Stimulated activated naive B cell treated with anti-CD40 and anti-IgM and Interleukin-4, amounts not matched to agents 10 μg/mL and 1 μg/mL and 100 μg/mL, for 72 hours (primary cell): Measurements from ENCODE around the gene GRID2.
"Not testable (repeated sequence)": the region's sequence is repeated elsewhere in the genome, so short reads cannot be mapped to it uniquely, and the experiment has no call there.

Experiments
- ATAC-seq, 2 donors: fragments of 150-1000 bp; cut with Tn5 transposase; replicated peaks; 2 replicates each; pipeline ENCODE4 v1.10.0; 2021; ENCODE audit warnings: moderate library complexity in 1 of 2
- DNase-seq: peaks from one replicate; pipeline ENCODE4 v3.0.0; 2021
- H3K27ac Mint-ChIP-seq: one replicate; pipeline ENCODE4 v1.8.0; 2022; ENCODE audit warnings: mild to moderate bottlenecking, mixed read lengths
- H3K27me3 Mint-ChIP-seq, 2 donors: one replicate each; pipeline ENCODE4 v1.8.0; 2022; ENCODE audit warnings: mixed read lengths in 2 of 2
- H3K36me3 Mint-ChIP-seq, 2 donors: one replicate each; pipeline ENCODE4 v1.8.0; 2022; ENCODE audit warnings: mixed read lengths in 2 of 2, mild to moderate bottlenecking in 1 of 2
- H3K4me1 Mint-ChIP-seq, 2 donors: one replicate each; pipeline ENCODE4 v1.8.0; 2022; ENCODE audit warnings: mixed read lengths in 2 of 2, mild to moderate bottlenecking in 1 of 2
- H3K4me3 Mint-ChIP-seq, 2 donors: one replicate each; pipeline ENCODE4 v1.8.0; 2022; ENCODE audit warnings: mild to moderate bottlenecking in 2 of 2, mixed read lengths in 2 of 2, moderate library complexity in 1 of 2
- H3K9me3 Mint-ChIP-seq, 2 donors: one replicate each; pipeline ENCODE4 v1.8.0; 2022; ENCODE audit warnings: mixed read lengths in 2 of 2, mild to moderate bottlenecking in 1 of 2

Gene GRID2

DNA sequence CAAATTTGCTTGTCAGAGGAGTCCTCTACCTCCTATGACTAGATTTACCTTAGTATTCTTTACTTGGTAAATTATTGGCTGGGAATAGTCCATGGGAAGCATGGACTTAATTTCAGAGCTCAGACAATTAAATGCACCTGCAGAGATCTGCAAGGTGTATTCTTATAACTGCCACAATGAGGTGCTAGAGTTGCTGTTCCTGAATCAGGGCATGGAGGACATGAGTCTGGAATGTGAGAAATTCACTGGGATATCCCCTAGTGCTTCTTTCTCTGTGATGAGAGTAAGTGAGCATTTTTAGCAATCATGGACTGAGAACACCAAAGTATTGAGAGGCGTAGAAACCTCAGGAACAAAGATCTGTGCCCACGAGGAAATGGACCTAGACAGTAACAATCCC lies 32.9 kb upstream of the GRID2 start:
- Mint-ChIP-seq H3K27ac (no peak overlapping the region), H3K4me1 (no peaks in the 10 kb centered on the region), H3K9me3 (no peaks in the 10 kb centered on the region), H3K36me3 (no peaks in the 10 kb centered on the region), H3K27me3 (no peaks in the 10 kb centered on the region), H3K4me3 (no peak overlapping the region)
- DNase-seq (no peak), ATAC-seq (no peak)

DNA sequence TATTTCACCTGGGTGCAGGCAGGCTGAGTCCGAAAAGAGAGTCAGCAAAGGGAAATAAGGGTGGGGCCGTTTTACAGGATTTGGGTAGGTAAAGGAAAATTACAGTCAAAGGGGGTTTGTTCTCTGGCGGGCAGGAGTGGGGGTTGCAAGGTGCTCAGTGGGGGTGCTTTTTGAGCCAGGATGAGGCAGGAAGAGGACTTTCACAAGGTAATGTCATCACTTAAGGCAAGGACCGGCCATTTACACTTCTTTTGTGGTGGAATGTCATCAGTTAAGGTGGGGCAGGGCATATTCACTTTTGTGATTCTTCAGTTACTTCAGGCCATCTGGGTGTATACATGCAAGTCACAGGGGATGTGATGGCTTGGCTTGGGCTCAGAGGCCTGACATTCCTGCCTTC lies 32.2 kb upstream of the GRID2 start:
- not testable (repeated sequence) for ATAC-seq, H3K27ac Mint-ChIP-seq, H3K36me3 Mint-ChIP-seq

GRCh38 chr4:92277057-92277881 lies 26.5 kb upstream of the GRID2 start:
- not testable (repeated sequence) for DNase-seq, H3K27me3 Mint-ChIP-seq, ATAC-seq, H3K9me3 Mint-ChIP-seq, H3K36me3 Mint-ChIP-seq, H3K4me3 Mint-ChIP-seq, H3K27ac Mint-ChIP-seq, H3K4me1 Mint-ChIP-seq

More for the DNA sequence above, 32.2 kb upstream of the GRID2 start:
- H3K27me3 Mint-ChIP-seq, H3K4me1 Mint-ChIP-seq, DNase-seq, H3K9me3 Mint-ChIP-seq, H3K4me3 Mint-ChIP-seq: not testable (repeated sequence)

GRCh38 chr4:92279296-92279695 lies 24.5 kb upstream of the GRID2 start:
- no peak for ATAC-seq
- H3K27ac Mint-ChIP-seq, result no peak overlapping the region
- H3K27me3 Mint-ChIP-seq, result no peaks in the 10 kb centered on the region
- no peak for DNase-seq
- H3K4me1 Mint-ChIP-seq, result no peaks in the 10 kb centered on the region
- peaks cover 2 to 4% of the 10 kb centered on the region in 2 donors for H3K9me3 Mint-ChIP-seq
- no peak overlapping the region for H3K4me3 Mint-ChIP-seq
- no peaks in the 10 kb centered on the region for H3K36me3 Mint-ChIP-seq

GRCh38 chr4:92299152-92299551 lies 4.6 kb upstream of the GRID2 start:
- Mint-ChIP-seq H3K36me3 (no peaks in the 10 kb centered on the region), H3K27me3 (peaks cover 12 to 17% of the 10 kb centered on the region in 2 donors), H3K4me3 (no peak overlapping the region), H3K27ac (no peak overlapping the region), H3K9me3 (peaks cover 0 to 4% of the 10 kb centered on the region in 2 donors), H3K4me1 (peaks cover 0 to 6% of the 10 kb centered on the region in 2 donors)
- DNase-seq, result no peak
- ATAC-seq, result no peak

- no peaks in the 10 kb centered on the region for H3K9me3 Mint-ChIP-seq
- H3K27ac Mint-ChIP-seq, result no peak overlapping the region
- peak overlapping the region in 1 of 2 donors; percentile 6 for H3K4me3 Mint-ChIP-seq
- no peak for ATAC-seq
- no peaks in the 10 kb centered on the region for H3K36me3 Mint-ChIP-seq
- H3K4me1 Mint-ChIP-seq, result peaks cover 9 to 17% of the 10 kb centered on the region in 2 donors
- no peak for DNase-seq
- H3K27me3 Mint-ChIP-seq, result peaks cover 32 to 44% of the 10 kb centered on the region in 2 donors
Observed at GRCh38 chr4:92304121-92304520, 355 bp downstream of the GRID2 start.

DNA sequence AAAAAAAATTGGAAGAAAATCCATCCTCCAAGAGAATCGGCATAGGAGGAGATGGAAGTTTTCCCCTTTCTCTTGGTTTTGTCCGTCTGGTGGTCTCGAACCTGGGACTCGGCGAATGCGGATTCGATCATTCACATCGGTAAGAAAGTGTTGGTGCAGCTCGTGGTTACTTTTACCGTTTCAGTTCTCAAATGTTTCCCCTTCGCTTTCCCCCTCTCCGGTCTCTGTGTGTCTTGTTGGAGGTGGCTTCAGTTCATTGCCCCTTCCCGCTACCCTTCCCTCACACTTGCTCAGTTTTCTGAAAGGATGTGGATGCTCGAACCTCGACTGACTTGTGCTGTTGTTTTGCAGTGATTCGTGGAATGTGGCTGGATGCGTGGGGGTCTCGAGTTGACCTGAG lies 840 bp downstream of the GRID2 start:
- peaks cover 9 to 17% of the 10 kb centered on the region in 2 donors for H3K4me1 Mint-ChIP-seq
- no peak for DNase-seq
- peak overlapping the region; percentile 47 to 58 for H3K4me3 Mint-ChIP-seq
- no peaks in the 10 kb centered on the region for H3K9me3 Mint-ChIP-seq
- H3K27me3 Mint-ChIP-seq, result peaks cover 32 to 44% of the 10 kb centered on the region in 2 donors
- no peaks in the 10 kb centered on the region for H3K36me3 Mint-ChIP-seq
- ATAC-seq, result no peak
- no peak overlapping the region for H3K27ac Mint-ChIP-seq

- DNase-seq (no peak), ATAC-seq (peak; percentile 25 to 31)
- no peaks in the 10 kb centered on the region for H3K36me3 Mint-ChIP-seq
- no peaks in the 10 kb centered on the region for H3K9me3 Mint-ChIP-seq
- H3K27ac Mint-ChIP-seq, result no peak overlapping the region
- peak overlapping the region; percentile 47 to 58 for H3K4me3 Mint-ChIP-seq
- H3K27me3 Mint-ChIP-seq, result peaks cover 32 to 44% of the 10 kb centered on the region in 2 donors
- H3K4me1 Mint-ChIP-seq, result peaks cover 9 to 17% of the 10 kb centered on the region in 2 donors
Observed at GRCh38 chr4:92305148-92305877, 1.5 kb downstream of the GRID2 start.

GRCh38 chr4:92305878-92306520 lies 2.2 kb downstream of the GRID2 start:
- H3K27ac Mint-ChIP-seq, result no peak overlapping the region
- H3K4me3 Mint-ChIP-seq, result no peak overlapping the region
- H3K36me3 Mint-ChIP-seq, result no peaks in the 10 kb centered on the region

DNA sequence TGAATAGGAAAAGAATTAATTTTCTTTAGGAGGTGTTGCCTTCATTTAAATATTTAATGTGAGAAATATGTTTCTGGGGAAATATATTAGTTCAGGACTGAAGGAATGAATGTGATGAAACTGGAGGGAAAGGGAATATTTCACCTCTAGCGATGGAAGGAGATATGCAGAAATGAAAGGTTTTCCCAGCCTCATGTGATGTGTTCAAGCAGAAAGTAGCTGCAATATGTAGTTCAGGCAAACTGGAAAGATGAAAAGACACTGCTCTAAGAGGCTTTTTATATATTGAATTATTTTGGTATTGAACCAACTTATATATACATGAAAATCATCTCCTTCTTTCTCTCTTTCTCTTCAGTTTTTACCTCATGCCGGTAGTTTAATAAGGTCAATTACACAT lies 3.4 kb downstream of the GRID2 start:
- ATAC-seq (no peak), DNase-seq (no peak)
- H3K36me3 Mint-ChIP-seq, result no peaks in the 10 kb centered on the region
- no peaks in the 10 kb centered on the region for H3K9me3 Mint-ChIP-seq
- H3K27ac Mint-ChIP-seq, result no peak overlapping the region
- H3K27me3 Mint-ChIP-seq, result peaks cover 32 to 42% of the 10 kb centered on the region in 2 donors
- no peak overlapping the region for H3K4me3 Mint-ChIP-seq
- peaks cover 9 to 17% of the 10 kb centered on the region in 2 donors for H3K4me1 Mint-ChIP-seq

More at GRCh38 chr4:92305878-92306520, 2.2 kb downstream of the GRID2 start:
- H3K27me3 Mint-ChIP-seq, result peaks cover 32 to 44% of the 10 kb centered on the region in 2 donors
- no peaks in the 10 kb centered on the region for H3K9me3 Mint-ChIP-seq
- no peak for DNase-seq
- H3K4me1 Mint-ChIP-seq, result peaks cover 9 to 17% of the 10 kb centered on the region in 2 donors
- ATAC-seq, result peak; percentile 10 to 20

DNA sequence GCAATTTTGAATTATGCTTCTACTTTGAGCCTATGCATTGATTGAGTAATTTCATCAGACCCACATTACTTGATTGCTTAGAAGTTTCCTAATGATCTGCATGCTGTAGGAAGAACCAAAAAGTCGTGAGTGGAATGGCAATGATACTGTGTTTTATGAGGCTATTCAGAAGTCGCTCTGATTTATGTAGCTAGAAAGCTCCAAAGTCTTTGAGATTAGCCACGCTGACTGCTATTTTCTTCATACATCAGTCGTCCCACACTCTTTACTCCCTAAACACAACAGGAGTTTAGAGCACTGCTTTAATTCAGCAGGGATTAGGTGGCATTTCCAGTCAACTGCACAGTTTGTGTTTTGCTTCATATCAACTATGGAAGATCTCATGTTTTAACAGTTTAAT lies 4.1 kb downstream of the GRID2 start:
- Mint-ChIP-seq H3K27ac (no peak overlapping the region), H3K27me3 (peaks cover 26 to 36% of the 10 kb centered on the region in 2 donors), H3K4me3 (no peak overlapping the region), H3K9me3 (no peaks in the 10 kb centered on the region), H3K36me3 (no peaks in the 10 kb centered on the region), H3K4me1 (peaks cover 9 to 17% of the 10 kb centered on the region in 2 donors)
- DNase-seq, result no peak
- no peak for ATAC-seq

GRCh38 chr4:92317047-92317446 lies 13.3 kb downstream of the GRID2 start:
- Mint-ChIP-seq H3K36me3 (no peaks in the 10 kb centered on the region), H3K27ac (no peak overlapping the region), H3K9me3 (peaks cover 0 to 2% of the 10 kb centered on the region in 2 donors), H3K4me1 (no peaks in the 10 kb centered on the region), H3K27me3 (no peaks in the 10 kb centered on the region), H3K4me3 (no peak overlapping the region)
- ATAC-seq, result no peak
- no peak for DNase-seq

- DNase-seq (no peak), ATAC-seq (no peak)
- no peaks in the 10 kb centered on the region for H3K9me3 Mint-ChIP-seq
- no peaks in the 10 kb centered on the region for H3K36me3 Mint-ChIP-seq
- H3K27ac Mint-ChIP-seq, result no peak overlapping the region
- no peaks in the 10 kb centered on the region for H3K27me3 Mint-ChIP-seq
- no peaks in the 10 kb centered on the region for H3K4me1 Mint-ChIP-seq
- no peak overlapping the region for H3K4me3 Mint-ChIP-seq
Observed at GRCh38 chr4:92328095-92328494, 24.3 kb downstream of the GRID2 start.

DNA sequence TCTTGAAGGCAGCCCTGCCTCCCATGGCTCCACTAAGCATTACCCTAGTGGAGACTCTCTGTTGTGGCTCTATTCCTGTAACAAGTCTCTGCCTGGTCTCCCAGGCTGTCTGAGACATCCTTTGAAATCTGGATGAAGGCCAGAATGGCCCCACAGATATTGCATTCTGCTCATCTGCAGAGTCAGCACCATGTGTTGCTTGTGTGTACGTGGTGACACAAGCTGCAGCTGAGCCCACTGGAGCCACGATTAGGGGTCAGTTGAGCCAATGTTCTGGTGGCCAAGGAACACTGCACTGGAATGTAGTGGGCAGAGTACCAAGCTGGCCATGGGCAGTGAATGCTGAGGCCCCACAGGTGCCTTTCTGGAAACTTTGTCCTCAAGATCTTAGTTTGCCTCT lies 29.2 kb downstream of the GRID2 start:
- no peaks in the 10 kb centered on the region for H3K27me3 Mint-ChIP-seq
- no peak overlapping the region for H3K27ac Mint-ChIP-seq
- no peaks in the 10 kb centered on the region for H3K4me1 Mint-ChIP-seq
- no peaks in the 10 kb centered on the region for H3K36me3 Mint-ChIP-seq
- no peak for ATAC-seq
- DNase-seq, result no peak
- H3K4me3 Mint-ChIP-seq, result no peak overlapping the region
- H3K9me3 Mint-ChIP-seq, result no peaks in the 10 kb centered on the region
